Measurements from ENCODE around the gene AKAP5.

The AKAP5 gene, protein sequence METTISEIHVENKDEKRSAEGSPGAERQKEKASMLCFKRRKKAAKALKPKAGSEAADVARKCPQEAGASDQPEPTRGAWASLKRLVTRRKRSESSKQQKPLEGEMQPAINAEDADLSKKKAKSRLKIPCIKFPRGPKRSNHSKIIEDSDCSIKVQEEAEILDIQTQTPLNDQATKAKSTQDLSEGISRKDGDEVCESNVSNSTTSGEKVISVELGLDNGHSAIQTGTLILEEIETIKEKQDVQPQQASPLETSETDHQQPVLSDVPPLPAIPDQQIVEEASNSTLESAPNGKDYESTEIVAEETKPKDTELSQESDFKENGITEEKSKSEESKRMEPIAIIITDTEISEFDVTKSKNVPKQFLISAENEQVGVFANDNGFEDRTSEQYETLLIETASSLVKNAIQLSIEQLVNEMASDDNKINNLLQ

DNA sequence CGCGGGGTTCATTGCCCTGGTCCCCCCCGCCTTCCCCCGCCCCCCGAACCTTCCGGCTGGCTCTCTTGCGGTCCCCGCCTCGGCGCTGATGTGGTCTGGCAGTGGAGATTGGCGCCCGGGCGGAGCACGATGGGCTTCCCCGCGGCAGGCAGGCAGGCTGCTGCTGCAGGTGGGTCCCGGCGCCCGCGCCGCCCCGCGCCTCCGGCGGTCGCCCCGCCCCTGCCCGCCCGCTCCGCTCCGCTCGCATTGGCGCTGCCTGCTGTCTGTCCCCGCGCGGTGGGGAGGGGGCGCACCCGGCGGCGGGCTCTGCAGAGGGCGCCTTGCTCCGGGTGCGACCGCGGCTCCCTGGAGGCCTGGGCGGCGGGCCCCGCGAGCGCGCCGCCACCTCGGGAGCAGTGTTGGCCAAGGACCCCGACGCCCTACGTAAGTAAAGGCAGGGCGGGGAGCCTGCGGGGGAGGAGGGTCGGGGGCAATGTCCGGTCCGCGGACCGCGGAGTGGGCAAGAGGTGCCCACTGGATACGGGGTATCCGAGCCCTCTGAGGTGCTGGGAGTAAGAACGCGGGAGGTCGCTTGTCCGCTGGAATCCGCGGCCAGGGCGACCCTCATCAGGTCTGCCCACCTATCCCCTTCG, at the start of gene AKAP5:
AKAP5 (plus strand) TSS at position 309 of the 632 bp plus-strand sequence. CDS start 2,896 bp downstream, outside the sequence.
- no peak for DNase-seq

DNA sequence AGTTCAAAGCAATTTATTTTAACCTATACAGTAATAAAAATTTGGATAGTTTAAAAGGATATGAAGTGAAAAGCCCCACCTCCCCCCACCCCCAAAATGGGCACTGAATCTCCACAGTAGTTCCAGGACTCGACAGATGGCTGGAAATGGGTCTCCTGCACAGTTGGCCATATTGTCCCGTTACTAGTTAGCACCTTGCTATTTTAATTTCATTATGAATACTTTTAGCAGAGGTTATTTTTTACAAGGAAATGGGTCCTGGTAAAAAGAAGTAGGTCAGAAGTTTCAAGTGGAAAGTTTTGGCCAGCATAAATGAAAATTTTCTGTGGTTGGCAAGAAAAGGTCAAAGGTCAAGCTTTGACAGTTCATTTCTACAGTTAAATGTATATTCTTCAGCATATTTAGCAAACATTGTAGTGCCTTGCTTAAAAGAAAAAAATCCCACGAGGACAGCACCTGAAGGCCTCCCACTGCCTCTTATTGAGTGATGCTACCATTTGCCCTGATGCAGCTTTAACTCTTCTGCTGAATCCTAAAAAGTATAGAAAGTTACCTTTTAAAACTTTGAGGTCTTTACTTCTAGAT, 48.9 kb upstream of the AKAP5 start:
- DNase-seq = no peak

DNA sequence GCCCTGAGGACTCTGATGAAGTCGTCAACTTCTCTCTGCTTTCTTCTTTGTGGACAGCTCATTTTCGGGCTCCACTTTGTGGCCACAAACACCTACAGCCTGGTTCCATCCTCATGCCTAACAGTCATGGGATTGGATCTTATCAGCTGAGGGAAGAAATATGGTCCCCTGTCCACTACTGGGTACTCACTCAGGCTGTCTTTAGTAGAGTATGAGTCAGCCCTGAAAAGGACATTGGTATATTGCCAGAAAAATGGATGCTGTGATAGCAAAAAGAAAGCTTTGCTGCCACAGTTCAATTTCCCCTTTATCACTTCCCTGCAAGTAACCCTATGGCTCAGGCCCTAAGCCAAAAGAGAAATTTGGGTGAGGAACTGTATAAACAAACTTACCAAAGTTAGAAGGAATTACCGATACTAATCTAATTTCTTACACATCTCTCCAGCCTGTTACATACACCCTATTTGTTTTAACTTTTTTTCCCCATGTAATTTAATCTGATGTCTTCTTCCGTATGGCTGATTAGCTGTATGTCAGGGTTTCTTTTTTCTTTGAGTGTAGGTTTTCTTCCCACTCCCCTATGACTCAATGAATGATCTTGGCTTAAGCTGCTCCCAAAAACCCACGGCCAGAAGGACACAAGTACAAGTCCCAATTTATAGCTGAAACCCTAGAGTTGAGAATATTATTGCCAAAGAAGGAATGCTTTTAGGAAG, 48.1 kb upstream of the AKAP5 start:
- no peak for DNase-seq

DNA sequence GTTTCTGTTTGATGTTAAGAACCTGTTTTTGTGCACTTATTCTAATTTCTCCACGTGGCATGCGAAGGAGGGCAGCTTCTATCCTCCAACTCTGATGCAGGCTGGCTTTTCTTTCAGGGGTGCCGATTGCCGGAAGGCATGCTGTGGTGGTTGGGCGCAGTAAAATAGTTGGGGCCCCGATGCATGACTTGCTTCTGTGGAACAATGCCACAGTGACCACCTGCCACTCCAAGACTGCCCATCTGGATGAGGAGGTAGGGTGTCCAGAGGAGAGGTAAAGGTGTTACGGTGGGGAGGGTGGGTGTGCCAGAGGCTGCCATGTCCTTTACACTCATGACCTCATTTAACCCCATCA, 47.6 kb upstream of the AKAP5 start:
- DNase-seq = no peak

DNA sequence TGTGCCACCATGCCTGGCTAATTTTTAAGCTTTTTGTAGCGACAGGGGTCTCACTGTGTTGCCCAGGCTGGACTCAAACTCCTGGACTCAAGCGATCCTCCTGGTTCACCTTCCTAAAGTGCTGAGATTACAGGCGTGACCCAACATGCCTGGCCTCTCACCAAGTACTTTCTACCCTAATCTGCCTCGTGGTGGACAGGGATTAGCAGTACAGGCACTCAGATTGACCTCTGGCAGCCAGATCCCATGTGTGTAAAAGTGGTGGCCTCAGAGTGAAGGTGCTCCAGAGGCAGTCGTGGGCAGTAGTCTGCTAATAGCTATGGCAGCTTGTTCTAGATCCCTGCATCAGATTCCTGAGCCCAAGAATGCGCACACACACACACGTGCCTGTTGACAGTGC, 46.3 kb upstream of the AKAP5 start:
- DNase-seq = no peak

DNA sequence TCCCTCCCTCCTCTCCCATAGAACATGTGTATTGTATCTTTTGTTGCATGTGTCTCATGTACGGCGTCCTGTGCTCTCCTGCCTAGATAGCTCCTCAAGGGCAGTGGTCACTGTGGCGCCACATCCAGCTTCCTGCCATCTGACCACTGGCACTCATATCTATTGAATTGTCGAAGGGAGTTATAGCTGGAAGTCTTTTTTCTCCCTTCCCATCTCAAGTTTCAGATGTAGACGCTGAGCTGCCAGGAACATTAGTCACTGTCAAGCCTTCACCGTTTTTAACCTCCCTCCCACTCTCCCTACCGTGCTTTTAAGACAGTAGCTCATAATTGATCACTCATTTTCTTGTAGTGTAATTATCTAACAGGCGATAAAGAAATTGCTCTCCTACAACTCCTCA, 44.1 kb upstream of the AKAP5 start:
- no peak for DNase-seq

DNA sequence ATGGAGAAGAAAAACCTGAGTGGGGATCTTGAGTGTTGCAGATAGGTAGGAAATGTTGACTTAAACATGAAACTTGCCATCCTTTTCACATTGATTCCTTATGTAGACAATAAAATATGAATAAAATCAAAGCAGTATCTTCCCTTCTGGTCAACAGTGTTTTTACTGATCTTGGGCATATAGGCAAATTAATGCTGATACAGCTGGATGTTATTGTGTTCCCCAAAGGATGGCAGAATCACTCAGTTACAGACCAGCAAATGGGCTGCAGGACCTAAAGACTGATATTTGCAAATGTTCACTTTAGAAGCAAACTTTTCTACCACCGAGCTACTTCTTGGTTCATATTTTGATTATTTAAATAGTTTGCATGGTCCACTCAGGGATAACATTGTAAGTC, 43.3 kb upstream of the AKAP5 start:
- no peak for DNase-seq

DNA sequence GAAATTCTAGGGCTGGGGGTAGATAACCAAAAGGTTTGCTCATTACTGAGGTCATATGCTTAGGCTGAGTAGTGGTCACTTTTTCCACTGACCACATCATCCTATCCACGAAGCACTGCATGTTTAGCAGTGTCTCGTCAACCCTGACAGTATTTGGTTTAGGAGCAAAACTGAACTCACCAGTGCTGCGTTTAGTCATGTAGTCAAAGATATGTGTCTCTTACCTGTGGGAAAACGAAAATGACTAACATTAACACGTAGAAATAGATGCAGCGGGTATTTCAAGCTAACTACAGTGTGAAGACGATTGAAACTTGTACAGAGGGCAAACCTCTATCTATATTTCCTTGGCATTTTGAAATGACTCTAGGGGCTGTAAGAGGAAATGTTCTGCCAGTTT, 42.5 kb upstream of the AKAP5 start:
- DNase-seq = no peak

DNA sequence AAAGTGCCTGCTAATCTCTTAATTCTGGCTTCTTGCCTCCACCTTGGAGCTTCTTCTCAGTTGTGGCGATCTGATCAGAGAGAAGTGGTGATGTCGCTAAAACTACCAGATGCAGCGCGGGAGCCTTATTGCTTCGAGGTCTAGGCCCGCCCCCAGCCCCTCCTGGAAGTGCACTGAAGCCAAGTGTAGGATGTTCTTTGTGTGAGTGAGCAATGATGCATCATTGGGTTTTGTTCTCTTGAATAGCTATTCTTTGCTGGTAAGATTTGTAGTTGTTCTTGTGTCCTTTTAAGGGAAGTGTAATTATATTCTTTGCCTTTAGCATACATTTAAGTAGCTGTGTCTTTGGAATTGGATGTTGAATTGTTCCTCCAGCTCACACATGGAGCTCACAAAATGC, 41.3 kb upstream of the AKAP5 start:
- no peak for DNase-seq

DNA sequence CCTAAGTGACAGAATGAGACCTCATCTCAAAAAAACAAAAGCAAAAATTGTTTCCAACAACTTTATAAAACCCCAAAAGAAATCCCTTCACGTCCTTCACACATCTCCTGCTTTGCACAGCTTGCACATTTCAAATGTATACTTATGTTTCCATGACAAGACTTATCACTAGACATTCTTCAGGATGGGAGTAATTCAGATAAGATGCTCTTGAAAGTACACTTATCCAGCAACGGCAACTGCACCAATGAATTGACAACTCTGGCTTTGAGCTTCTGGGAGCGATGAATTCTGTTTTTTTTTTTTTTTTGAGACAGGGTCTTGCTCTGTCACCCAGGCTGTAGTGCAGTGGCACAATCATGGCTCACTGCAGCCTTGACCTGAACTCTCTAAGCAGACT, 30.8 kb upstream of the AKAP5 start:
- DNase-seq = no peak

DNA sequence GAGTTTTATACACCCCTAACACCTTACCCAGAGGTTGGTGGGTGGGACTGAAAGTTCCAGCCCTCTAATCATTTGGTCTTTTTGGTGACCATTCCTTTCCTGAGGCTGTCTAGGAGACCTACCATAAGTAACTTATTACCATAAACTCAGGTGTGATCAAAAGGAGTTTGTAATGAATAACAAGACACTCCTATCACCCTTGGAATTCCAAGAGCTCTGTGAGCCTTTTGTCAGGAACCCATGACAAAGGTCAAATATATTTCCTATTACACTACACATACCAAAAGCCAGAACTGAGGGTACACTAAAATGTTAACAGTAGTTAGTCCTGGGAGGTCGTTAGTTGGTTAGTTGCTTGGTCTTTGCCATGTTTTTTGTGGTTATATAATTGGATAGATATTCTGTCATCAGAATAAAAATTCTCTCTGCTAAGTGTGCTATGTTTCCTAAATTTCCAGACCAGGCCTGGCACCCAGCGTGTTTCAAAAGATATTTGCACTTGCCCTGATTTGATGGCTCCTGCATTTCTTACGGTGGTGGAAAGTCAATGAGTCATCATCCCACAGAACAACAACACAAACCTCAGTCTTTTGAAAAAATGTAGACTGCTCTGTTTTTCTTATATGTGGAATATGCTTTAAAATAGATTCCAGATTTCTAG, 27.0 kb upstream of the AKAP5 start:
- DNase-seq = no peak

DNA sequence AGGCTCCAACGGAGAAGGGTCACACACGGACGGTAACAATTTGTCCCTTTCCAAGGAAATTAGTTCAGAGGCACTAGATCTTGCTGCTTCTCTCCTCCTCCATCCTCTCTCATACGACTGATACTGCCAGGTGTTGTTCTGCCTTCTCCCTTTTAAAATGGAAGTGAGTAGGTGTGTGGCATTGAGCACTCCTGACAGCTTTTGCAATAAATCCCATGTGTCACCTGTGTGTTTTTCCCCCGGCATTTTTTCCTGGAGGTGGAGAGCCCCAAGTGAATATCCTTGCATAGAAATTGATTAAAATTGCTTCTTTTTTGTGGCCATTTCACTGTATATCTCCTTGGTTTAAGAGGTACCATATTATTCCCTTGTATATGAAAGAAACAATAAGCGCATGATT, 26.2 kb upstream of the AKAP5 start:
- no peak for DNase-seq

DNA sequence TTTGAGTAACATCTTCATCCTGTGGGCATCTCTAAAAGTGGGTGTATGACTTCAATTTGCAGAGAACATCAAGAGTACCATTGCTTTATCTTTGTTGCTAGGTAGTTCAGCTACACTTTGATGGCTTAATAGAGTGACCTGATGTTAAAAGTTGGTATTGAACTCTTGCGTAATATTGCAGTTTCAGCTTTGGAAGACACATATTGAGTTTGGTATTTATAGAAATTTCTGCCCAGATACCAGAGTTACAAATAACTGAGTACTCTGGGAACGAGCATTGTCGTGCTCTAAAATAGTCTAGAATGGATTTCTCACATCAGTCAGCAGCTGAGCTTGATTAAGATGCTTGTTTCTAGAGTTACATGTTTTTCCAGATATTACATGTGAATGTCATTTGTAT, 24.8 kb upstream of the AKAP5 start:
- no peak for DNase-seq

DNA sequence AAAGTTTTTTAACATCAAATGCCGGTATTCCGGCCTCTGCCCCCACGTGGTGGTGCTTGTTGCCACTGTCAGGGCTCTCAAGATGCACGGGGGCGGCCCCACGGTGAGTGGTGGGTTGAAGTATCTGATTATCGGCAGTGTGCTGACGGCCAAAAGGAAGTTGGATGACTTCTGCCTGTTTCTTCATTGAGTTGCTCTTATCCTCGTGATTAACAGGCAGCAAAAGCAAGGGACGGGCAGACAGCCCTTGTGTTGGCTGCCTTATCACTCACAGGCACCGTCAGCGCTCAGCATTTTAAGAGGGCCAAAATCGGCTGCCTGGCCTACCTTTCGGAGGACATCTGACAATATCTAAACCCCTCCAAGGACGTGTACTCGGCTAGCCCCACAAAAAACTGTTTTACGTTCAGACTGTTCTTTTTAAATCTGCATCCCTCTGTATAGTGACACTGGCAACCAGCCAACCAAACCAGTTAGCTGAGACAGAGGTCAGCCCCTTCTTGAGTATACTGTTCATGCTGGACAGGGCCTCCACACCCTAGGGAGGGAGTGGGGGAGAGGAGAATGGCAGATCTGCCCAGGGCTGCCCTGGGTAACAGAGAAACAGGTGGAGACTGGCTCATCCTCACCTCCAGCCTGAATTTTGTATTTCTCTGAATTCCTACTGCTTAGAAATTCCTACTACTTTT, 22.9 kb upstream of the AKAP5 start:
- no peak for DNase-seq

DNA sequence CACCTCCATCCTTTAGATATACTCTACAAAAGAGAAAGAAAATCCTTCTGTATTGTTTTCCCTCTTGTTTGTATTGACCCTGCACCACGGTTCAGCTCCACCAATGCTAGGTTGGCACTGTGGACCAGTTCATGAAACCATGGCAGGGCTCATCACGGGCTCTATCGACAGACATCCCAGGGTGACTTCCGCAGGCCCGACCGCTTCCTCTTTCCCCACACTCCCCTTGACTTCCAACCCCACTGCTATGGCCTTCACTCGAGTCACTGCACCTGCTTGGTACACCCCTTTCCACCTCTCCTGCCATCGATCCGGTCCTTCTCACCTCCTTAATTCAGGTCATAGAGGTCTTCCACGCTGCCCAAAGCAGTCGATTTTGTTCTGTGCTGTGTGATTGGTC, 21.2 kb upstream of the AKAP5 start:
- DNase-seq = no peak

DNA sequence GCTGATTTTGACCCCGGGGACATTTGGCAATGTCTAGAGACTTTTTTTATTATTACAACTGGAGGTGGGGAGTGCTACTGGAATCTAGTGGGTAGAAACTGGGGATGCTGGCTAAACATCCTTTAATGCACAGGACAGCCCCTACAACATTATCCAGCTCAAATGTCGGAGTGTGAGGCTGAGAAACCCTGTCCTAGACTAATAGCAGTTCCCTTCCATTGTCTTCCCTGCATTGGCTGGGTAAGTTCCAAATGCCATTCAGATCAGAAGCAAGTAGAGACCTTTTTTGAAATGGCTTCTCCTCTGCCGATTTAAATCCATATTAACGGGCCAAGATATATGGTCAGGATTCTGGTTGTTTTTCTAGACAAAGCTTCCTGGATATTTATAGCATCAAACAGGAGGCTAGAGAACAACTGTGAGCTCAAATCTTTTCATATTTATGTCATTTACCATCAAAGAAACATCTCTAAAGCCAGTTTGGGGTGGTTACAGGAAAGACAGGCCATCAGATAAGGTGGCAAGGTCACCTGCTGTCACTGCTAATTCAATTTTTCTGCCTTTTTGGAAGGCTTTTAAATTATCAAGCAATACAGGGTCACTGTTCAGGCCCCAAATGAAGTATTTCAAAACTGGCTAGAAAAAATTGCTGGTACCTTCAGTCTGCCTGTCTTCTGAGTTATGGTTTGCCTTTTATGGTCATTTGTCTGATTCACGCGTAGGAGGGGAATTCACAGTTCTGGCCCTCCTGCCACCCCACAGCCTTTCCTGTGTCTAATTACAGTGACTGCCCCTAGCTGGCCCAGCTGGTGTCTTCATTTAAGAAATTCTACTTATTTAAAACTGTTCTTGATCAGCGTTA, 20.1 kb upstream of the AKAP5 start:
- DNase-seq = no peak

DNA sequence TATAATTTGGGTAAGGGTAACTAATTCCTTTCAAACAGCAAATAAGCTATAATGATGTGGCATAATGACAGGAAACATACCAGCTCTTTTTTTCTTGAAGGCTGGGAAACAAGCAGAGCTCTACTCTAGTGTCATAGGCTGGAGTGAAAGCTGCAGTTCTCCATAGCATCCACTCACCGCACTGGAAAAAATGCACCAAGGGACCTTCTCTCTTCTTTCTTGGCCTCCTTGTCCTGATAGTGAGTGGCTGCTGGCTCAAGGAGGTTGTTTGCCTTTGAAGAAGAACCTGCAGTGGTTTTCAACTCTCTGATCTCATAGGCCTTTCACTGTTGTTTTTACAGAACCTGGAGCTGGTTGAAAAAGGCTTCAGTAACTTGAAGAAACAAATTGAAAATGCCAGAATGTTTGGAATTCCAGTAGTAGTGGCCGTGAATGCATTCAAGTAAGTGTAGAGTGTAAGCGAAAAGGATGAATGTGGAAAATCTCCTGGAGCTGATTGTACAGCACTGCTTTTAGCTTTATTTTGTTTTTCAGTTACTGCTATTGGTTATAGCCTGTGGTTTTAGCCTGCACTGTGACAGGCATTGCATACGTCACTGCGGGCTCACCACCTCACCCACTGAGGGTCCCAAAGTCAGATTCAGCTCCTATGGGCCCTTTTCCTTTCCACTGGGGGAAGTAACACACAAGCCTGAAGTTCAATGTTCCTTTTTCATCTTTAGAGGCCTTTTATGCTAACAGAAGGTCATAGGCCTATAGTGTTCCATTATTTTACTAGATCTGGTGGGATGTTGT, 17.2 kb upstream of the AKAP5 start:
- DNase-seq = no peak

DNA sequence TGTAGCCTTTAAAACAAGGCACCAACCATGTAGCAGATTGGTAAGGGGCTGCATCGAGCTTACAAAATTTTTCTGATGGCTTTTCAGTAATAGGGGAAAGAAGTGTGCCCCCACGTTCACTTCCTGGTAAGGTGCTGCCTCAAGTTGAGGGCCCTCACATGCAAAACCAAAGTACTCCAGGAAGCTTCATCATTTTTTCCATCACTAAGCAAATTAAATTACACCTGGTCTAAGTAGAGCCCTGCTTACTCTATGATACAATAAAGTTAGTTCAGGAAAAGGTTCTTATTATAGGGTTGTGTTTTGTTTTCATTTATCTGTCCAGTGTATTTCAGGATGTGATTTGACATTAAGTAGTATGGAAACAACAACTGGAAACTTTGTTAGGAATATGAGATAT, 15.0 kb upstream of the AKAP5 start:
- DNase-seq = no peak

DNA sequence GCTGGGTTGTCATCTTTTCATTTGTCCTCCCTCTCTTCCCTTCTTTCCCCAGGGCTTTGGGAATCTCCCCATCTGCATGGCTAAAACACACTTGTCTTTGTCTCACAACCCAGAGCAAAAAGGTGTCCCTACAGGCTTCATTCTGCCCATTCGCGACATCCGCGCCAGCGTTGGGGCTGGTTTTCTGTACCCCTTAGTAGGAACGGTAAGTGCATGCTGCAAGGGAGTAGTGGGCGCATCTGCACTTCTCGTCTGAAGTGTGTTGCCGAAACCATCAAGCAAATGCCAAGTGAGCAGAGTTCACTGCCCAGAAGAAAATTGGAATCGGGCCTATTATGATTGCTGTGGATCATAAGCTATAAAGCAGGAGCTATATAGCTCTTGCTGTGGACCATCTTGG, 10.6 kb upstream of the AKAP5 start:
- no peak for DNase-seq

DNA sequence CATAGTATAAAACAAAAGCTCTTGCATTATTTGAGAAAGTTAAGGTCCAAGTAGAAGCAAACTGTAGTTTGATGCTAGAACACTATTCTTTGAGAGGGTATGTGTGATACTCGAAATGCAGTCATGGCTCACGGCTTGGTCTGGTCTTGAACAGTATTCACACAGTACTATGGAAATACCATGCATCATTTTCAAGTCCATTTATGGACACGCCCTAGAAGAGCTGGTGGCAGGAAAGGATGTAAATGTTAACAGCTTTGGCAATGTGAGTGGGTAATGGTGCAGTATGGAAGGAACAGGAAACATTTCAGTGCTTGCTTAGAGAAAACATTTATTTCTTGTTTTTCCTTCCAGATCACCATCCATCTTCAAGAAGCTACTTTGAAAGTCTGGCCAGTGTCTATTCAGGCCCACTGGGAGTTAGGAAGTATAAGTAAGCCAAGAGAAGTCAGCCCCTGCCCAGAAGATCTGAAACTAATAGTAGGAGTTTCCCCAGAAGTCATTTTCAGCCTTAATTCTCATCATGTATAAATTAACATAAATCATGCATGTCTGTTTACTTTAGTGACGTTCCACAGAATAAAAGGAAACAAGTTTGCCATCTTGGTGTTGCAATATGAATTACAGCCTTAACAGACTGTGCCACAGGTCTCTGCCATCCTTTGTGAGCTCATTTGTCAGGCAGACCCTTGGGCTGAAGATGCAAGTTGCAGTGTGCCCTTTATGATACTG, 5.7 kb upstream of the AKAP5 start:
- no peak for DNase-seq

All from cerebellar nuclear complex (tissue), 1 donor.